DMS79 (cell line): ENCODE results near the gene OR8D4.
"Not testable (repeated sequence)": the region's sequence is repeated elsewhere in the genome, so short reads cannot be mapped to it uniquely, and the experiment has no call there.

Experiments used
- DNase-seq: peaks from one replicate; lab custom pipeline; 2025; lab: John Stamatoyannopoulos, UW

OR8D4 gene

GRCh38 chr11:123901867-123902266 lies at the start of gene OR8D4:
TSS of gene OR8D4 (plus strand) at chr11:123902167. CDS start at chr11:123906432, 4,265 bp downstream.
- DNase-seq, result no peak

GRCh38 chr11:123852321-123852720 lies 49.6 kb upstream of the OR8D4 start:
- DNase-seq, result no peak

GRCh38 chr11:123853038-123853437 lies 48.9 kb upstream of the OR8D4 start:
- DNase-seq, result no peak

GRCh38 chr11:123856444-123856843 lies 45.5 kb upstream of the OR8D4 start:
- DNase-seq, result no peak

GRCh38 chr11:123859731-123860130 lies 42.2 kb upstream of the OR8D4 start:
- DNase-seq, result no peak

GRCh38 chr11:123865293-123865692 lies 36.7 kb upstream of the OR8D4 start:
- DNase-seq, result not testable (repeated sequence)

GRCh38 chr11:123867795-123868194 lies 34.2 kb upstream of the OR8D4 start:
- DNase-seq, result not testable (repeated sequence)

- no peak for DNase-seq
These were observed 21.1 kb upstream of the OR8D4 start for GRCh38 chr11:123880912-123881311.

GRCh38 chr11:123885570-123885969 lies 16.4 kb upstream of the OR8D4 start, which contains the start of gene TMEM225:
TSS of gene TMEM225 (minus strand) at chr11:123885670. CDS start at chr11:123885425, 245 bp downstream.
- no peak for DNase-seq

GRCh38 chr11:123892031-123892430 lies 9.9 kb upstream of the OR8D4 start:
- DNase-seq, result no peak

GRCh38 chr11:123899792-123900191 lies 2.2 kb upstream of the OR8D4 start:
- no peak for DNase-seq

- DNase-seq, result no peak
These were observed 2.0 kb downstream of the OR8D4 start for GRCh38 chr11:123903932-123904331.

- no peak for DNase-seq
These were observed 3.0 kb downstream of the OR8D4 start for GRCh38 chr11:123904932-123905331.

- DNase-seq, result no peak
These were observed 3.9 kb downstream of the OR8D4 start for GRCh38 chr11:123905826-123906225.

- DNase-seq, result no peak
These were observed 19.0 kb downstream of the OR8D4 start for GRCh38 chr11:123920943-123921342.

- no peak for DNase-seq
These were observed 22.1 kb downstream of the OR8D4 start for GRCh38 chr11:123924027-123924426.

- DNase-seq, result no peak
These were observed 37.4 kb downstream of the OR8D4 start, which contains the start of gene OR4D5 for GRCh38 chr11:123939317-123939716. TSS of gene OR4D5 (plus strand) at chr11:123939617. CDS start at chr11:123939617, 0 bp downstream.

GRCh38 chr11:123942413-123942812 lies 40.4 kb downstream of the OR8D4 start:
- DNase-seq, result no peak

- no peak for DNase-seq
These were observed 41.8 kb downstream of the OR8D4 start, which contains the start of gene OR6T1 for GRCh38 chr11:123943738-123944137. TSS of gene OR6T1 (minus strand) at chr11:123943838. CDS start at chr11:123943838, 0 bp downstream.

GRCh38 chr11:123945132-123945531 lies 43.2 kb downstream of the OR8D4 start:
- no peak for DNase-seq

- no peak for DNase-seq
These were observed 54.8 kb downstream of the OR8D4 start for GRCh38 chr11:123956752-123957151.
